Lower lobe of right lung (tissue), 2 donors: ENCODE results near the gene CNIH3. TPM values are rescaled to one million over a fixed set of nuclear protein-coding genes. Genes with fewer than 3 reads are reported as not detected.

ENCODE experiments used
- ATAC-seq, 2 donors: fragments of 200-7000 bp; cut with Tn5 transposase; one replicate each; pipeline ENCODE4 v1.9.1; 2020 to 2022; ENCODE audit warnings: mild to moderate bottlenecking in 2 of 2, moderate library complexity in 2 of 2
- DNase-seq: peaks from one replicate; pipeline ENCODE4 v3.0.0-alpha.2; 2020
- H3K27ac ChIP-seq: fragments of 200-600 bp; one replicate; pipeline ENCODE4 v1.8.0; 2022
- H3K27me3 ChIP-seq: fragments of 200-600 bp; one replicate; pipeline ENCODE4 v1.8.0; 2022; ENCODE audit warnings: low read depth
- H3K36me3 ChIP-seq: fragments of 200-600 bp; one replicate; pipeline ENCODE4 v1.8.0; 2022; ENCODE audit warnings: mild to moderate bottlenecking
- H3K4me1 ChIP-seq: fragments of 200-600 bp; one replicate; pipeline ENCODE4 v1.8.0; 2022
- H3K4me3 ChIP-seq: fragments of 200-600 bp; one replicate; pipeline ENCODE4 v1.8.0; 2022; ENCODE audit warnings: mild to moderate bottlenecking
- H3K9me3 ChIP-seq: fragments of 200-600 bp; one replicate; pipeline ENCODE4 v1.8.0; 2022
- CTCF ChIP-seq: fragments of 200-600 bp; IDR thresholded peaks from one replicate; pipeline ENCODE4 v1.8.0; 2022; ENCODE audit warnings: antibody characterized with exemption, mild to moderate bottlenecking
- intact Hi-C: fragments of 100-400 bp; cut with DNase I; formaldehyde crosslinking; loops from one replicate; pipeline ENCODE4 v1.11.0; 2022
- total RNA-seq: library from RNA; stranded (reverse); fragmentation: NEBNext Ultra II Directional; extraction: Animal tissue kit (Norgen Biotek cat#: 25700); gene quantifications from one replicate; pipeline ENCODE4 v1.2.1, GENCODE V29; 2021
- donor health status: DM: no; HTN: yes; CAD: no; lungs with severe emphysema.

Gene CNIH3
- total RNA-seq, 1 donor from 2014 or later = 2.1 TPM

DNA sequence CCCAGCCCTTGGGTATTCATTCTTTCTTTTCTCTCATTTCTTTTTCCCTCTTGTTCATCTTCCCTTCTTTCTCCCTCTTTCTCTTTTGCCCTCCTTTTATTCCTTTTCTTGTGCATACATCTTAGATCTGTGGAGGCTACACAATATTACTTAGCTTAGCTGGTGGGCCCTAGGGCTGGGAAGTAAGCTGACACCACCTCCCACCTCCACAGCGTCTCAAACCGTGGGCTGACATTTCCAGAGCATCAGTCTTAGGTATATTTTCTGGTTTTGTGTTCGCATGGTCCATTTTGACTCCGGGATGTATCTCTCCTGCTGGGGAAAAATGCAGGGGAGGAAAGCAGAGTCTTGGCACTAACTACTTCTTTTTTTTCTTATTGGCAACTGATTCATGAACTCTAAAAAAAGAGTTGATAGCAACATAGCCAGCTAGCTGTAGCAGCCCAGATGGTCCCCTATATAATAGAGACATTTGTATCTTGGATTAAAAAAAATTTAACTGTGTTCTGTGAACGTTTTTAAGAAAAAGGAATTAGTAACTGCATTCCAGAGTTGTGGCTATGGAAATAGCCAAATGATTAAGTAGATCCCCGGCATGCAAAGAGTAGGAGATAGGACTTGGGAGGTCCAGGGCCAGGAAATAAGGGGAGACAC is 15.5 kb downstream of the CNIH3 start:
- no peak for ATAC-seq
- Histone ChIP-seq H3K27me3 (no peaks in the 10 kb centered on the region), H3K4me1 (no peaks in the 10 kb centered on the region), H3K9me3 (no peaks in the 10 kb centered on the region), H3K36me3 (no peaks in the 10 kb centered on the region), H3K27ac (no peak overlapping the region), H3K4me3 (no peak overlapping the region)
- intact Hi-C loops = no loop called here
- DNase-seq = no peak
- no peak for TF ChIP-seq CTCF

- Histone ChIP-seq H3K36me3 (no peaks in the 10 kb centered on the region), H3K27me3 (no peaks in the 10 kb centered on the region), H3K9me3 (no peaks in the 10 kb centered on the region), H3K27ac (no peak overlapping the region), H3K4me3 (no peak overlapping the region), H3K4me1 (no peaks in the 10 kb centered on the region)
- TF ChIP-seq CTCF = no peak
- DNase-seq = no peak
- intact Hi-C loops = no loop called here
- no peak for ATAC-seq
Measured at GRCh38 chr1:224632381-224632871, 16.3 kb downstream of the CNIH3 start.

DNA sequence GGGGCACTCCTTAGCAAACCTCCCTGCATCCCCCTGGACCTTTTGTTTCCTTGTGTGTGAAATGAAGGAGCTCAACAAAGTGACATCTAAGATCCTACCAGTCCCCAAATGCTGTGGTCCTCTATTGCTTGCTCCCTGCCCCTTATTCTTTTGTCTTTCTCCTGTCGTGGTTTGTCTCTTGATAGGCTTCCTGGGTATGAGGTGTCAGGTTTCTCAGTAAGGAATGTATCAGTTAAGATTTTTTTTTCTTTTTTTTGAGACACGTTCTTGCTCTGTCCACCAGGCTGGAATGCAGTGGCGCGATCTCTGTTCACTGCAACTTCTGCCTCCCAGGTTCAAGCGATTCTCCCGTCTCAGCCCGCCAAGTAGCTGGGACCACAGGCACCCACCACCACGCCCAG is 16.8 kb downstream of the CNIH3 start:
- no peak overlapping the region for H3K27ac ChIP-seq
- no peaks in the 10 kb centered on the region for H3K9me3 ChIP-seq
- H3K4me3 ChIP-seq = no peak overlapping the region
- no peaks in the 10 kb centered on the region for H3K36me3 ChIP-seq
- DNase-seq (no peak), ATAC-seq (no peak)
- no peaks in the 10 kb centered on the region for H3K4me1 ChIP-seq
- no peak for TF ChIP-seq CTCF
- intact Hi-C loops = no loop called here
- H3K27me3 ChIP-seq = no peaks in the 10 kb centered on the region

GRCh38 chr1:224635356-224635755 is 19.2 kb downstream of the CNIH3 start:
- intact Hi-C loops = no loop called here

GRCh38 chr1:224637515-224637914 is 21.4 kb downstream of the CNIH3 start:
- Histone ChIP-seq H3K36me3 (no peaks in the 10 kb centered on the region), H3K4me1 (no peaks in the 10 kb centered on the region), H3K9me3 (no peaks in the 10 kb centered on the region), H3K27me3 (no peaks in the 10 kb centered on the region), H3K27ac (no peak overlapping the region), H3K4me3 (no peak overlapping the region)
- DNase-seq (no peak), ATAC-seq (no peak)
- TF ChIP-seq CTCF = no peak
- intact Hi-C loops = no loop called here

More at GRCh38 chr1:224635356-224635755, 19.2 kb downstream of the CNIH3 start:
- TF ChIP-seq CTCF = no peak
- no peaks in the 10 kb centered on the region for H3K4me1 ChIP-seq
- H3K36me3 ChIP-seq = no peaks in the 10 kb centered on the region
- H3K27ac ChIP-seq = no peak overlapping the region
- H3K27me3 ChIP-seq = no peaks in the 10 kb centered on the region
- ATAC-seq = no peak
- no peak for DNase-seq
- H3K9me3 ChIP-seq = no peaks in the 10 kb centered on the region
- no peak overlapping the region for H3K4me3 ChIP-seq
